Stimulated activated CD8-positive, alpha-beta memory T cell treated with anti-CD3 and anti-CD28 coated beads, Interleukin-7, amount 100 ng/mL, for 24 hours (primary cell): Measurements from ENCODE around the gene ADAMTSL1.

Source experiments
- DNase-seq: peaks from one replicate; pipeline ENCODE4 v3.0.0-alpha.2; 2020; ENCODE audit warnings: low read depth

ADAMTSL1 gene

GRCh38 chr9:18741359-18741758 is 267.4 kb downstream of the ADAMTSL1 start:
- no peak for DNase-seq

GRCh38 chr9:18741945-18742344 is 268.0 kb downstream of the ADAMTSL1 start:
- DNase-seq = no peak

GRCh38 chr9:18743421-18743820 is 269.5 kb downstream of the ADAMTSL1 start:
- no peak for DNase-seq

- DNase-seq = no peak
These were observed 270.0 kb downstream of the ADAMTSL1 start for GRCh38 chr9:18743971-18744370.

- no peak for DNase-seq
These were observed 271.8 kb downstream of the ADAMTSL1 start for GRCh38 chr9:18745710-18746109.

- DNase-seq = no peak
These were observed 272.7 kb downstream of the ADAMTSL1 start for GRCh38 chr9:18746631-18747030.

DNA sequence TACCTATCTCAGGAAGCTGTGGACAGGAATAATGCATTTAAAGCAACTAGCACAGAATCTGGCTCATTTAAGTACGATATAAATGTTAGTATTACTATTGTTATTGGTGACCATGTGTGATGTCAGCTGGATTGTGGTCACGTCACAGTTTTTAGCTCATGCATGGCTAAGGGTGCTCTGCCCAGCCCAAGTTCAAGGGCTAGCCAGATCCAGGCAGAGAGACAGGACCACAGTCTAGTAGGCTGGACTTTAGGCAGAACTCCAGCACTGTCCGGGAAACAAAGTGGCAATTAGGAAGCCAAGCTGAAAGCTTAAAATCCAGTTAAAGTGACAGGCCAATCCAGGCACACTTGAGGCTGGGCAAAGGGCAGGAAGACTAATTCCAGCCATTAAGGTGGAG is 273.6 kb downstream of the ADAMTSL1 start:
- DNase-seq = no peak

GRCh38 chr9:18748251-18748701 is 274.3 kb downstream of the ADAMTSL1 start:
- no peak for DNase-seq

DNA sequence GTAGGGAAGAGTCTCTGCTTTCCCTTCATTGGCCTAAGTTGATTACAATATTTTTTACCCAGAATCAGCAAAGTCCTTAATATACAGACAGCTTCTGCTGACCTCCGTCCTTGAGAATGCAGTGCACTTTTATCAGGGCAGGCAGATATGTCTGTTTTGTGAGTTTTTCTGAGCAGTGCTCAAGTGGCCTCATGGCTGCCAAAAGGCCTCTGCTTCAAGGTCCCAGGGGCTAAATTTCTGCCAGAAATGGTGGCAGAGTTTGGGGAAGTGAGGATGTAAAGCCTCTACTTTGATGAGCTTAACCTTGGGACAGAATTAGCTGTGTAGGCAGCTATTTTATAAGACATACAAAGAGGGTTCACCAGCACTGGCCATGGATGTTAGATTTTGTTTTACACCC is 275.8 kb downstream of the ADAMTSL1 start:
- no peak for DNase-seq

GRCh38 chr9:18753904-18754303 is 280.0 kb downstream of the ADAMTSL1 start:
- DNase-seq = no peak

GRCh38 chr9:18754537-18754936 is 280.6 kb downstream of the ADAMTSL1 start:
- no peak for DNase-seq

- DNase-seq = no peak
These were observed 281.3 kb downstream of the ADAMTSL1 start for GRCh38 chr9:18755263-18755662.

- no peak for DNase-seq
These were observed 282.8 kb downstream of the ADAMTSL1 start for GRCh38 chr9:18756712-18757125.

DNA sequence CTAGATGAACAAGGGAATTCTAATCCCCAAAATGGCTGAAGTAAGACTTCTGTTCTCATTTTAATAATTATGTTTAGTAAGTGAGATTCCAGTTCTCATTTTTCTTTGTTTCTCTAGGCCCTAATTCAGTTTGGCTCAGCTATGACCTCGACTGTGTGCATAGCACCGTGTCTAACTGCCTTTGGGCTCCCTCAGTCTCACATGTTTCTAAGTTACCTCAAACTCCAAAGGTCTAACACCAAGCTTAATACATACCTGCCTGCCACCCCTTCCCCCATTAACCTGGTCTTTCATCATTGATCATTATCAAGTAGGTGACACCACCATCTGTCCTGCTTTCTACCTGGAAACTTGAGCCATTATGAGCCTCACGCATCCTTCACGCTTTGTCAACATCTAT is 285.9 kb downstream of the ADAMTSL1 start:
- no peak for DNase-seq

DNA sequence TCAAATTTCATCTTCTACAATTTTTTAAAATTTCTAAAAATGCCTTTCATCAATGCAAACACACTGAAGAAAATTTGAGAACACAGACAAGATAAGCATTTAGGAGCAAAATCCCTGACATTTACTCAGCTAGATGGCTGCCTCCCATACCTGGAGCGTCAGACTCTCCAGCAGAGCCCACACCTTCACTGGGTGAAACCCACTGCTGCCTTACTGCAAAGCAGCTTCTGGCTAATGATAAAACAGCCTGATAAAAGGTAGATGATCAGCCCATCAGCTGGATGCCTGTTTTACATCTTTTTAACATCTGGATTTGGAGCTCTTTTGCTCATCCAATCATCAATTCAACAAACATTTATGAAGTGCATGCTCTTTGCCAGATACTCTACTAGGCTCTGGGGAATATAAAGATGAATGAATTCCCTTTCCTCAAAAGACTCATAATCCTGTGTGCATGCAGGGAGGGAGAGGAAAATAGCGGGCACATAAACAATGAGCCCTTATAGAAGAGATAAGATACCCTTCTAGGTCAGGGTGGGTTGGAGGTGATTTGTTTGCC is 287.9 kb downstream of the ADAMTSL1 start:
- DNase-seq = no peak

GRCh38 chr9:18766989-18767550 is 293.1 kb downstream of the ADAMTSL1 start:
- DNase-seq = no peak

DNA sequence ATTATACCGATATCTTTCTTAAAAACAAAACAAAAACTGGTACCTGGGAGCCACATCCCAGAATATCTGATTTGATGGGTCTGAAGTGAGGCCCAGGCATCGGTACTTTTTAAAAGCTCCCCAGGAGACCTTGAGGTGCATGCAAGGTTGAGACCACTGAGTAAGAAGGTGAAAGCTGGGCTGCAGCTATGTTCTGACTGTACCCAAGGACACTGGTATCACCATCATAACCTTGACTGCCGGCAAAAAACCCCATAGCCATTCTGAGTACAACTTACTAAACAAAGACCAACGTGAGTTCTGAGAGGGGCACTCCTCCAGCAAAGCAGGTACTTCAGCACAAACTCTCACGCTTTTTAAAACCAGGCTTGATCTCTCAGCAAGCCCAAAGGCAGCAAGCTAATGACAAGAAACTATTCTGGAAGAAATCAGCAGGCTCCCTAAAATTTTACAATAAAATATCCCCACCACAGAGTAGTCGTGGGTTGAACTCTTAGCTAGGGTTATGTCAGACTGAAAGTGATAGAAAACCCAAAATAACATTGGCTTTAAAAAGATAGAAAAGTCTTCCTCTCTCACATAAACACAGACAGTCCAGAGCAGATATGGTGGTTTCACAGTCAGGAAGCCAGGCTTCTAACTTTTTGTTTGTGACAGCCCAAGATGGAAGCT is 295.1 kb downstream of the ADAMTSL1 start:
- DNase-seq = no peak

GRCh38 chr9:18770131-18770908 is 296.4 kb downstream of the ADAMTSL1 start:
- no peak for DNase-seq

GRCh38 chr9:18771011-18771410 is 297.1 kb downstream of the ADAMTSL1 start:
- no peak for DNase-seq

GRCh38 chr9:18771763-18772162 is 297.8 kb downstream of the ADAMTSL1 start:
- DNase-seq = no peak

- no peak for DNase-seq
These were observed 301.3 kb downstream of the ADAMTSL1 start for GRCh38 chr9:18775241-18775640.

- no peak for DNase-seq
These were observed 302.0 kb downstream of the ADAMTSL1 start for GRCh38 chr9:18775930-18776329.
